Fibroblast of lung (primary cell): ENCODE data around the gene POLD3. TPM values are rescaled to one million over a fixed set of nuclear protein-coding genes. Genes with fewer than 3 reads are reported as not detected.

Source experiments
- DNase-seq, 2 donors: peaks; one replicate each; pipeline versions ENCODE4 v3.0.0 to v3.0.0-alpha.2; 2010; ENCODE audit warnings: low read depth in 2 of 2
- H2AFZ ChIP-seq: 2 replicates; pipeline ENCODE4 v1.5.1; 2012; ENCODE audit warnings: low read length, control low read depth, inconsistent platforms
- H3K27ac ChIP-seq: 2 replicates; pipeline ENCODE4 v1.5.1; 2011; ENCODE audit warnings: low read length, control low read depth; ENCODE audit not compliant: insufficient read depth
- H3K27me3 ChIP-seq: 2 replicates; pipeline ENCODE4 v1.5.1; 2011; ENCODE audit warnings: mild to moderate bottlenecking, low read length; ENCODE audit not compliant: control insufficient read depth, insufficient read depth
- H3K36me3 ChIP-seq: 2 replicates; pipeline ENCODE4 v1.5.1; 2011; ENCODE audit warnings: low read length; ENCODE audit not compliant: control insufficient read depth, insufficient read depth
- H3K4me1 ChIP-seq: 2 replicates; pipeline ENCODE4 v1.5.1; 2011; ENCODE audit warnings: low read length; ENCODE audit not compliant: control insufficient read depth, insufficient read depth; ENCODE audit errors: extremely low read depth
- H3K4me2 ChIP-seq: 2 replicates; pipeline ENCODE4 v1.5.1; 2011; ENCODE audit warnings: low read length, control low read depth; ENCODE audit not compliant: insufficient read depth; ENCODE audit errors: extremely low read depth
- H3K4me3 ChIP-seq, 4 experiments: fragments of 200-600 bp in 1 of 4; sonication (generic) in 1 of 4; replicated peaks in 1 of 4; 2 replicates each; pipeline ENCODE4 v1.5.1; 2011 to 2016; ENCODE audit warnings: low read length in 4 of 4, low read depth in 3 of 4, mild to moderate bottlenecking in 3 of 4, control low read depth in 2 of 4, inconsistent platforms in 1 of 4, mixed read lengths in 1 of 4; ENCODE audit not compliant: insufficient read depth in 1 of 4; ENCODE audit errors: control extremely low read depth in 1 of 4
- H3K79me2 ChIP-seq: 2 replicates; pipeline ENCODE4 v1.5.1; 2012; ENCODE audit warnings: mild to moderate bottlenecking, low read length, inconsistent platforms; ENCODE audit not compliant: control insufficient read depth, insufficient read depth
- H3K9ac ChIP-seq: 2 replicates; pipeline ENCODE4 v1.5.1; 2011; ENCODE audit warnings: mild to moderate bottlenecking, low read length, control low read depth; ENCODE audit not compliant: insufficient read depth
- H3K9me3 ChIP-seq: 2 replicates; pipeline ENCODE4 v1.5.1; 2012; ENCODE audit warnings: low read depth, low read length; ENCODE audit not compliant: control insufficient read depth, insufficient read depth
- H4K20me1 ChIP-seq: 2 replicates; pipeline ENCODE4 v1.5.1; 2011; ENCODE audit warnings: low read length; ENCODE audit not compliant: control insufficient read depth, insufficient read depth; ENCODE audit errors: extremely low read depth
- CTCF ChIP-seq, 2 donors: IDR thresholded peaks in 1 of 2; conservative IDR thresholded peaks in 1 of 2; 1 replicate in 1 of 2; 2 replicates in 1 of 2; pipeline ENCODE4 v1.5.1; 2011 to 2012; ENCODE audit warnings: low read length in 2 of 2, control low read depth in 1 of 2, inconsistent platforms in 1 of 2, low read depth in 1 of 2, mild to moderate bottlenecking in 1 of 2
- EZH2 ChIP-seq: IDR thresholded peaks from 2 replicates; pipeline ENCODE4 v1.5.1; 2012; ENCODE audit warnings: low read length, control low read depth, mild to moderate bottlenecking; ENCODE audit errors: missing control alignments
- polyA plus RNA-seq, 2 donors: library from polyadenylated mRNA; depleted of rRNA in 1 of 2; stranded (reverse) in 1 of 2; unstranded in 1 of 2; fragments of >200 nt; gene quantifications; 2 replicates each; pipeline ENCODE4 v1.2.1, GENCODE V29; 2011 to 2012; ENCODE audit warnings: missing spikeins in 1 of 2
- total RNA-seq: library from RNA; depleted of rRNA; stranded (reverse); fragments of >200 nt; gene quantifications from 2 replicates; pipeline ENCODE4 v1.2.1, GENCODE V29; 2014

Gene POLD3
- total and polyA plus RNA-seq, 2 donors (not counting 1 experiment from before 2014, with no cell fraction given), result 9.1 to 13.7 TPM

DNA sequence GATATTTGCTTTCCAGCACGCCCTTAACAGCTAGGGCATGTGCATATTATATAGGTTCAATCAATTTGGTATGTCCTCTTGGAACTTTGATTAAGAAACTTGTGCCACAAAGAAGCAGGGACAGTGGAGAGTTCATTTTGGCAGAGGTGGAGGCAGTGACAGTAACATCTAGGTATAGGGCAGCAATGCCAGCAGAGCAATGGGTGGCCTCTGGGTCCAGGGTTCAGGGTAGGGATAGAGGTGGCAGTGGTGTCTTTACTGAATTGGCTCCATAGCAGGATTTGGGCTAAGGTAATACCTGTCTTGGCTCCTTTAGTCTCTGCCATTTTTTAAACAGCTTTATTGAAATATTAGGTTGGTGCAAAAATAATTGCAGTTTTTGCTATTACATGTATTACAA, 24.4 kb upstream of the POLD3 start:
- Histone ChIP-seq H3K9ac (no peak overlapping the region), H3K4me3 (no peak overlapping the region), H3K36me3 (no peaks in the 10 kb centered on the region), H3K27ac (no peak overlapping the region), H2AFZ (no peak overlapping the region), H3K79me2 (no peaks in the 10 kb centered on the region), H3K4me2 (no peak overlapping the region), H4K20me1 (no peaks in the 10 kb centered on the region), H3K4me1 (no peaks in the 10 kb centered on the region), H3K9me3 (no peaks in the 10 kb centered on the region), H3K27me3 (peaks cover 9% of the 10 kb centered on the region)
- TF ChIP-seq EZH2 (no peak), CTCF (conservative IDR thresholded peaks at IDR 0.05 in 1 of 2, IDR thresholded peaks at IDR 0.05 in 1 of 2; ENCODE audit: low read depth in 1 of 2, low read length in 2 of 2) (no peak)
- no peak for DNase-seq

DNA sequence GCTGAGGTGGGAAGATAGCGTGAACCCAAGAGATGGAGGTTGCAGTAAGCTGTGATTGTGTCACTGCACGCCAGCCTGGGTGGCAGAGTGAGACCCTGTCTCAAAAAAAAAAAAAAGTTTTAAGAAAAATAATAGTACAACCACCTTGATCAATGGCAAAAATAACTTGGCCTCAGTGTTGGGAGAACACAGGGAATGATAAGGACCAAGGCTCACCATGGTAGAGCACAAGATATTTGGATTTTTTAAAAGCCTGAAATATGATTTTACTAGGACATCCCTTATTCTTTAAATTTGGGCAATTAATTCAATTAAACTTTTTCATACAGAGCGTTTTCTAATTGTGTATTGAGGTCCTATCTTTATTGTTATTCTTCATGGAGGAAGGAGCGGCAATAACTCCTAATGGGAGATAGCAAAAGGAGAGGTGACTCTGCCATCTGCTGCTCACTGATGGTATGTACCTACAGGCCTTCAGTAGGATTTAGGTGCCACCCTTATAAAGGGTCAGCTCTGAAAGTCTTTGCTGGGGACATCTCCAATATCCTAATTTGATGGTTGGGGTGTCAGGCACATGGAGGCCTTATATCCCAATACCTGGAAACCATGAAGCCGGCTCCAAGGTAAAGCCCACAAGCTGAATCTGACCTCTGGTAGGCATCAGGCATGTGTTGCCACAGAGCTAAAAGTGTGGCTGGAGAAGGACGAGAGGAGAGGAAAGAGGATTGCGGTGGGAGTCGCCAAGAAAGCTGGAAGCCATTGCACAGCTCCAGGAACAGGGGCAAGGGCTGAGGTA, 21.9 kb upstream of the POLD3 start:
- no peaks in the 10 kb centered on the region for H4K20me1 ChIP-seq
- H3K9me3 ChIP-seq, result no peaks in the 10 kb centered on the region
- peaks cover 8% of the 10 kb centered on the region for H3K27me3 ChIP-seq
- TF ChIP-seq EZH2 (no peak), CTCF (conservative IDR thresholded peaks at IDR 0.05 in 1 of 2, IDR thresholded peaks at IDR 0.05 in 1 of 2; ENCODE audit: low read depth in 1 of 2, low read length in 2 of 2) (peak; percentile 47 to 67)
- DNase-seq, result peak; percentile 37 to 54
- no peak overlapping the region for H3K4me2 ChIP-seq
- no peak overlapping the region for H3K27ac ChIP-seq
- no peaks in the 10 kb centered on the region for H3K36me3 ChIP-seq
- no peak overlapping the region for H2AFZ ChIP-seq
- no peaks in the 10 kb centered on the region for H3K4me1 ChIP-seq
- H3K79me2 ChIP-seq, result no peaks in the 10 kb centered on the region
- no peak overlapping the region for H3K4me3 ChIP-seq
- no peak overlapping the region for H3K9ac ChIP-seq

DNA sequence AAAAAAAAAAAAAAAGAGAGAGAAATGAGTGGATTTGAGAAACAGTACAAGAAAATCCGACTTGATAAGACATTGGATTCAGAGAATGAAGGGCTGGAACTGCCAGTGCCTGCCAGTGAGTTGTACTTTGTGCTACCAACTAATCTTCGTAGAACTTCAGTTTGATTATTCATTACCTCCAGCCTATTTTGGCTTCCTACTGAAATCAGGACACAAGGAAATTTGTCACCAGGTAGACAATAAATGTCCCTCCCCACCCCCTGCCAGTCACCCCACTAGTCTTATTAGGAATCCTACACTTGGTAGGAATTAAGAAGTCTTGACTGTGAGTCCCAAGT, 21.4 kb upstream of the POLD3 start:
- no peak overlapping the region for H3K4me3 ChIP-seq
- no peaks in the 10 kb centered on the region for H3K4me1 ChIP-seq
- H2AFZ ChIP-seq, result no peak overlapping the region
- H3K9ac ChIP-seq, result no peak overlapping the region
- H3K36me3 ChIP-seq, result no peaks in the 10 kb centered on the region
- no peak for TF ChIP-seq EZH2
- TF ChIP-seq CTCF (conservative IDR thresholded peaks at IDR 0.05 in 1 of 2, IDR thresholded peaks at IDR 0.05 in 1 of 2; ENCODE audit: low read depth in 1 of 2, low read length in 2 of 2), result no peak
- DNase-seq, result no peak
- H3K4me2 ChIP-seq, result no peak overlapping the region
- H3K79me2 ChIP-seq, result no peaks in the 10 kb centered on the region
- no peaks in the 10 kb centered on the region for H4K20me1 ChIP-seq
- H3K27ac ChIP-seq, result no peak overlapping the region
- H3K27me3 ChIP-seq, result peaks cover 8% of the 10 kb centered on the region
- no peaks in the 10 kb centered on the region for H3K9me3 ChIP-seq
